ENCODE measurements around the gene XYLT1.

DNA sequence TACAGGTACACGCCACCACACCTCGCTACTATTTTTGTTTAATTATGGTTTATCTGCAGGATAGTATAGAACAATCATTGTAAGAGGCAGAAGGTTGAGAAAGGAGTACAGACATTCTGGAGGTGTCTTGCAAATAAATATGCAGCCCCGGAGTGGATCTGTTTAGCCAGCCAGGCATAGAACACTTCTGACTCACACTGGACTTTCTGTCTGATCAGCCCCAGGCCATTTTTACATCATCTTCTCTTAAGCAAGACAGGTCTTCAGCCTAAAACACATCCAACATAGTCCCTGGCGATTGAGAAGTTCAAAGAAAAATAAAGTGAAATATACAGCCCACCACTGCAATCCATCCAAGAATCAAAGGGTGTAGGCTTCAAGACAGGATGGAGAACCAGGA is 81.4 kb downstream of the XYLT1 start:
- TF ChIP-seq POLR2A (IDR thresholded peaks at IDR 0.05), result no peak
- TF ChIP-seq, protein P1, sequence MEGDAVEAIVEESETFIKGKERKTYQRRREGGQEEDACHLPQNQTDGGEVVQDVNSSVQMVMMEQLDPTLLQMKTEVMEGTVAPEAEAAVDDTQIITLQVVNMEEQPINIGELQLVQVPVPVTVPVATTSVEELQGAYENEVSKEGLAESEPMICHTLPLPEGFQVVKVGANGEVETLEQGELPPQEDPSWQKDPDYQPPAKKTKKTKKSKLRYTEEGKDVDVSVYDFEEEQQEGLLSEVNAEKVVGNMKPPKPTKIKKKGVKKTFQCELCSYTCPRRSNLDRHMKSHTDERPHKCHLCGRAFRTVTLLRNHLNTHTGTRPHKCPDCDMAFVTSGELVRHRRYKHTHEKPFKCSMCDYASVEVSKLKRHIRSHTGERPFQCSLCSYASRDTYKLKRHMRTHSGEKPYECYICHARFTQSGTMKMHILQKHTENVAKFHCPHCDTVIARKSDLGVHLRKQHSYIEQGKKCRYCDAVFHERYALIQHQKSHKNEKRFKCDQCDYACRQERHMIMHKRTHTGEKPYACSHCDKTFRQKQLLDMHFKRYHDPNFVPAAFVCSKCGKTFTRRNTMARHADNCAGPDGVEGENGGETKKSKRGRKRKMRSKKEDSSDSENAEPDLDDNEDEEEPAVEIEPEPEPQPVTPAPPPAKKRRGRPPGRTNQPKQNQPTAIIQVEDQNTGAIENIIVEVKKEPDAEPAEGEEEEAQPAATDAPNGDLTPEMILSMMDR (IDR thresholded peaks at IDR 0.05), result no peak
- TF ChIP-seq POLR2AphosphoS5 (IDR thresholded peaks at IDR 0.05; ENCODE audit: insufficient read depth in 1 of 2, low read depth in 1 of 2), result no peak

Measured in vagina (tissue), 2 donors.